WTC11 (cell line): ENCODE results near the gene DNAAF5. TPM values are rescaled to one million over a fixed set of nuclear protein-coding genes. Genes with fewer than 3 reads are reported as not detected.

Source experiments
- ATAC-seq: fragments of 200-7000 bp; cut with Tn5 transposase; 2 replicates; pipeline ENCODE4 v1.10.0; 2021; ENCODE audit warnings: mild to moderate bottlenecking, moderate library complexity
- CTCF ChIA-PET: fragments of 300-600 bp; sonication (Branson Sonifier 250); formaldehyde crosslinking; loops from one replicate; lab custom pipeline; 2021; ENCODE audit warnings: antibody characterized with exemption; lab: Charles Lee
- POLR2A ChIA-PET: fragments of 350-600 bp; sonication (Branson Sonifier 250); formaldehyde crosslinking; loops from one replicate; lab custom pipeline; 2021; ENCODE audit warnings: antibody characterized with exemption; lab: Charles Lee
- DNase-seq: peaks from one replicate; pipeline ENCODE4 v3.0.0; 2021; ENCODE audit warnings: low spot score
- H3K27ac Mint-ChIP-seq: 2 replicates; pipeline ENCODE4 v1.8.0; 2021; ENCODE audit warnings: mixed read lengths
- H3K27me3 Mint-ChIP-seq: 2 replicates; pipeline ENCODE4 v1.8.0; 2021; ENCODE audit warnings: low read depth, mild to moderate bottlenecking, moderate library complexity, mixed read lengths
- H3K36me3 Mint-ChIP-seq: 2 replicates; pipeline ENCODE4 v1.8.0; 2021; ENCODE audit warnings: mixed read lengths
- H3K4me1 Mint-ChIP-seq: 2 replicates; pipeline ENCODE4 v1.8.0; 2022; ENCODE audit warnings: mixed read lengths
- H3K4me3 Mint-ChIP-seq: 2 replicates; pipeline ENCODE4 v1.8.0; 2021; ENCODE audit warnings: mild to moderate bottlenecking, moderate library complexity, mixed read lengths
- H3K9me3 Mint-ChIP-seq: 2 replicates; pipeline ENCODE4 v1.8.0; 2021; ENCODE audit warnings: mixed read lengths
- ARID4B ChIP-seq: sonication (generic); formaldehyde crosslinking; IDR thresholded peaks from 2 replicates; pipeline ENCODE4 v1.8.0; 2023; ENCODE audit warnings: missing genetic modification reagents, mild to moderate bottlenecking, borderline replicate concordance
- CTCF ChIP-seq: fragments of 200-600 bp; IDR thresholded peaks from 2 replicates; pipeline ENCODE4 v1.8.0; 2022; ENCODE audit warnings: antibody characterized with exemption
- EMX1 ChIP-seq: fragments of 250-450 bp; sonication (Bioruptor Pico); IDR thresholded peaks from 2 replicates; pipeline ENCODE4 v1.8.0; 2021; ENCODE audit warnings: mild to moderate bottlenecking
- JAZF1 ChIP-seq: fragments of 250-450 bp; sonication (Bioruptor Pico); IDR thresholded peaks from 2 replicates; pipeline ENCODE4 v1.9.0; 2021; ENCODE audit warnings: moderate library complexity, mild to moderate bottlenecking, inconsistent platforms
- JUN ChIP-seq: sonication (generic); formaldehyde crosslinking; IDR thresholded peaks from 2 replicates; pipeline ENCODE4 v1.8.0; 2023; ENCODE audit warnings: mild to moderate bottlenecking, missing genetic modification reagents
- MLX ChIP-seq: sonication (generic); formaldehyde crosslinking; IDR thresholded peaks from 2 replicates; pipeline ENCODE4 v1.8.1; 2023; ENCODE audit warnings: mild to moderate bottlenecking, missing genetic modification reagents, moderate library complexity
- NR1H2 ChIP-seq: sonication (generic); formaldehyde crosslinking; IDR thresholded peaks from 2 replicates; pipeline ENCODE4 v1.9.0; 2021; ENCODE audit warnings: mild to moderate bottlenecking, moderate library complexity, missing genetic modification reagents
- NR3C1 ChIP-seq: sonication (generic); formaldehyde crosslinking; conservative IDR thresholded peaks from 2 replicates; pipeline ENCODE4 v1.8.1; 2023; ENCODE audit warnings: low read depth, mild to moderate bottlenecking, missing genetic modification reagents
- OVOL2 ChIP-seq: fragments of 250-450 bp; sonication (Bioruptor Pico); IDR thresholded peaks from 2 replicates; pipeline ENCODE4 v1.9.0; 2021; ENCODE audit warnings: mild to moderate bottlenecking, borderline replicate concordance
- SMAD4 ChIP-seq: sonication (generic); formaldehyde crosslinking; IDR thresholded peaks from 2 replicates; pipeline ENCODE4 v1.8.0; 2022; ENCODE audit warnings: mild to moderate bottlenecking, missing genetic modification reagents
- TEAD1 ChIP-seq: sonication (generic); formaldehyde crosslinking; IDR thresholded peaks from 2 replicates; pipeline ENCODE4 v1.8.0; 2022; ENCODE audit warnings: mild to moderate bottlenecking, missing genetic modification reagents
- USF2 ChIP-seq: sonication (generic); formaldehyde crosslinking; IDR thresholded peaks from 2 replicates; pipeline ENCODE4 v1.8.1; 2023; ENCODE audit warnings: mild to moderate bottlenecking, missing genetic modification reagents, moderate library complexity
- ZBTB21 ChIP-seq: sonication (generic); formaldehyde crosslinking; IDR thresholded peaks from 2 replicates; pipeline ENCODE4 v1.8.1; 2023; ENCODE audit warnings: mild to moderate bottlenecking, missing genetic modification reagents, borderline replicate concordance
- ZNF416 ChIP-seq: fragments of 250-450 bp; sonication (Bioruptor Pico); IDR thresholded peaks from 2 replicates; pipeline ENCODE4 v1.9.0; 2021; ENCODE audit warnings: mild to moderate bottlenecking, inconsistent platforms
- ZSCAN18 ChIP-seq: fragments of 250-450 bp; sonication (Bioruptor Pico); IDR thresholded peaks from 2 replicates; pipeline ENCODE4 v2.1.2; 2022; ENCODE audit warnings: mild to moderate bottlenecking, moderate library complexity
- total RNA-seq: library from RNA; stranded (reverse); gene quantifications from 3 replicates; pipeline ENCODE4 v1.2.3, GENCODE V29; 2021
- TF ChIP-seq, protein P1 (sequence below): sonication (generic); formaldehyde crosslinking; IDR thresholded peaks from 2 replicates; pipeline ENCODE4 v1.8.1; 2022; ENCODE audit warnings: missing genetic modification reagents, borderline replicate concordance
- TF ChIP-seq, protein P2 (sequence below): fragments of 250-450 bp; sonication (Bioruptor Pico); IDR thresholded peaks from 2 replicates; pipeline ENCODE4 v1.9.0; 2021; ENCODE audit warnings: moderate library complexity, mild to moderate bottlenecking, inconsistent platforms, borderline replicate concordance

Gene DNAAF5
- total RNA-seq, 1 experiment from 2014 or later: 62.2 TPM

DNA sequence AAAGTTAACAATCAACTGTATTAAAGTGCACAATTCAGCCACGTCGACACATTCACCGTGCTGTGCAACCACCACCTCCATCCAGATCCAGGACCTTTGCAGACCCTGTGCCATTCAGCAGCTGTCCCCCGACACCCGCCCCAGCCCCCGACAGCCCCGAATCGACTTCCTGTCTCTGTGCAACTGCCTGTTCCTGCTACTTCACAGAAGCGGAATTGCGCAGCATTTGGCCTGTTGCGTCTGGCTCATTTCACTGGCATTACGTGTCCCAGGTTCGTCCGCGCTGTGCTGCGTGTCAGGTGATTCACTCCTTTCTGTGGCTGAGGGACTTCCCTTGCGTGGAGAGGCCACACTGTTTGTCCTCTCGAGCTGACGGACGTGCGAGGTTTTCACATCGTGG, 33.2 kb upstream of the DNAAF5 start:
- Mint-ChIP-seq H3K36me3 (peaks cover 47% of the 10 kb centered on the region), H3K4me1 (no peaks in the 10 kb centered on the region), H3K9me3 (peaks cover 17% of the 10 kb centered on the region), H3K27me3 (no peaks in the 10 kb centered on the region), H3K27ac (peak overlapping the region; percentile 46; the same call in 1 of the 2 replicates), H3K4me3 (no peak overlapping the region)
- no peak for TF ChIP-seq USF2 (CRISPR knock-in tag)
- no peak for TF ChIP-seq ARID4B (CRISPR knock-in tag)
- no peak for TF ChIP-seq CTCF
- TF ChIP-seq MLX: no peak
- TF ChIP-seq ZSCAN18 (CRISPR knock-in tag): no peak
- TF ChIP-seq, protein P1, sequence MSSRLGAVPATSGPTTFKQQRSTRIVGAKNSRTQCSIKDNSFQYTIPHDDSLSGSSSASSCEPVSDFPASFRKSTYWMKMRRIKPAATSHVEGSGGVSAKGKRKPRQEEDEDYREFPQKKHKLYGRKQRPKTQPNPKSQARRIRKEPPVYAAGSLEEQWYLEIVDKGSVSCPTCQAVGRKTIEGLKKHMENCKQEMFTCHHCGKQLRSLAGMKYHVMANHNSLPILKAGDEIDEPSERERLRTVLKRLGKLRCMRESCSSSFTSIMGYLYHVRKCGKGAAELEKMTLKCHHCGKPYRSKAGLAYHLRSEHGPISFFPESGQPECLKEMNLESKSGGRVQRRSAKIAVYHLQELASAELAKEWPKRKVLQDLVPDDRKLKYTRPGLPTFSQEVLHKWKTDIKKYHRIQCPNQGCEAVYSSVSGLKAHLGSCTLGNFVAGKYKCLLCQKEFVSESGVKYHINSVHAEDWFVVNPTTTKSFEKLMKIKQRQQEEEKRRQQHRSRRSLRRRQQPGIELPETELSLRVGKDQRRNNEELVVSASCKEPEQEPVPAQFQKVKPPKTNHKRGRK: no peak
- ATAC-seq (no peak), DNase-seq (peak; percentile 4)
- ChIA-PET POLR2A (no interaction called here), CTCF (interaction anchor here (0.6 to 1.4 kb wide), 2 partner anchors 28 to 94 kb away, joined by 3 to 5 read pairs; no protein-coding TSS in a partner anchor)

- POLR2A ChIA-PET: no interaction called here
- ATAC-seq: no peak
- Mint-ChIP-seq H3K27ac (no peak overlapping the region), H3K36me3 (peaks cover 20% of the 10 kb centered on the region), H3K27me3 (no peaks in the 10 kb centered on the region), H3K4me1 (peaks cover 4% of the 10 kb centered on the region; the same call in 1 of the 2 replicates), H3K9me3 (peaks cover 3% of the 10 kb centered on the region; the same call in 1 of the 2 replicates), H3K4me3 (no peak overlapping the region)
- CTCF ChIA-PET: no interaction called here
- no peak for TF ChIP-seq SMAD4 (CRISPR knock-in tag)
- no peak for TF ChIP-seq ZBTB21 (CRISPR knock-in tag)
- TF ChIP-seq ZNF416: no peak
- no peak for TF ChIP-seq NR1H2
- TF ChIP-seq EMX1: no peak
- TF ChIP-seq JUN (CRISPR knock-in tag): no peak
- TF ChIP-seq TEAD1 (CRISPR knock-in tag): no peak
- no peak for TF ChIP-seq JAZF1 (CRISPR knock-in tag)
- no peak for TF ChIP-seq OVOL2 (CRISPR knock-in tag)
- TF ChIP-seq, protein P2, sequence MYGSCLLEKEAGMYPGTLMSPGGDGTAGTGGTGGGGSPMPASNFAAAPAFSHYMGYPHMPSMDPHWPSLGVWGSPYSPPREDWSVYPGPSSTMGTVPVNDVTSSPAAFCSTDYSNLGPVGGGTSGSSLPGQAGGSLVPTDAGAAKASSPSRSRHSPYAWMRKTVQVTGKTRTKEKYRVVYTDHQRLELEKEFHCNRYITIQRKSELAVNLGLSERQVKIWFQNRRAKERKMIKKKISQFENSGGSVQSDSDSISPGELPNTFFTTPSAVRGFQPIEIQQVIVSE (CRISPR knock-in tag): no peak
- no peak for TF ChIP-seq NR3C1 (CRISPR knock-in tag)
- no peak for DNase-seq
Measured at GRCh38 chr7:696426-696811, 30.1 kb upstream of the DNAAF5 start.
